ENCODE measurements around the gene MAN2B1.
"Not testable (repeated sequence)": the region's sequence is repeated elsewhere in the genome, so short reads cannot be mapped to it uniquely, and the experiment has no call there.

Gene MAN2B1

DNA sequence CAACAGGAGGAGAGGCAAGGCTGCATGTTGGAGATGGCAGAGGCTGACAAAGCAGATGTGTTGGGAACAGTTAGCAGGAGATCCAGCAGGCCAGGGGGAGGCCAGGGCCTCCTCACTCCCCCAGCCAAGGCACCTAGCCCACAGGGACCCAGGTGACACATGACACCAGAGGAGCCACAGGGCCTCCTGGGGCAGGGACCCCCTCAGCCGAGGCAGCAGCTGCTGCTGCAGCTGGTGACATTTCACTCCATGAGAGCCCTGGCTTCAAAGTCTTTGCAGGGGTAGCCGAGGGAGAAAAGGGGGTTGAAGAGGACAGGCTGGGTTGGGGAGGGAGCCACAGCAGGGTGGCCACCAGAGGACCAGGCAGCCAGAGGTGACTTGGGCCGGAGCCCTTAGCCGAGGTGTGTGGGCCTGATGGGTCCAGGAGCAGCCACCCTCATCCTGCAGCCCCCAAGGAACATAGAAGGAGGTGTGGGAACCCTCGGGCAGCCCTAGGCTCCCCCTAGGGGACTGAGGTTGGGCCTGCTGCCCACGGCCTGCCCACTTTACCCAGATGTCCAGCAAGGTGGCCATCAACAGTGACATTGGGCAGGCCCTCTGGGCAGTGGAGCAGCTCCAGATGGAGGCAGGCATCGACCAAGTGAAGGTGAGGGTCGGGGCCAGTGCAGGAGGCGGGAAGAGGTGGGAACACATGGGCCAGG is 21.1 kb upstream of the MAN2B1 start, which contains the start of gene GNG14:
Gene GNG14, plus strand, starts transcription at position 503 of the 701 bp plus-strand sequence. Its CDS starts 51 bp downstream, at position 554.
- H3K27ac ChIP-seq, result no peak within 1 kb of the TSS
- TF ChIP-seq, protein P1, sequence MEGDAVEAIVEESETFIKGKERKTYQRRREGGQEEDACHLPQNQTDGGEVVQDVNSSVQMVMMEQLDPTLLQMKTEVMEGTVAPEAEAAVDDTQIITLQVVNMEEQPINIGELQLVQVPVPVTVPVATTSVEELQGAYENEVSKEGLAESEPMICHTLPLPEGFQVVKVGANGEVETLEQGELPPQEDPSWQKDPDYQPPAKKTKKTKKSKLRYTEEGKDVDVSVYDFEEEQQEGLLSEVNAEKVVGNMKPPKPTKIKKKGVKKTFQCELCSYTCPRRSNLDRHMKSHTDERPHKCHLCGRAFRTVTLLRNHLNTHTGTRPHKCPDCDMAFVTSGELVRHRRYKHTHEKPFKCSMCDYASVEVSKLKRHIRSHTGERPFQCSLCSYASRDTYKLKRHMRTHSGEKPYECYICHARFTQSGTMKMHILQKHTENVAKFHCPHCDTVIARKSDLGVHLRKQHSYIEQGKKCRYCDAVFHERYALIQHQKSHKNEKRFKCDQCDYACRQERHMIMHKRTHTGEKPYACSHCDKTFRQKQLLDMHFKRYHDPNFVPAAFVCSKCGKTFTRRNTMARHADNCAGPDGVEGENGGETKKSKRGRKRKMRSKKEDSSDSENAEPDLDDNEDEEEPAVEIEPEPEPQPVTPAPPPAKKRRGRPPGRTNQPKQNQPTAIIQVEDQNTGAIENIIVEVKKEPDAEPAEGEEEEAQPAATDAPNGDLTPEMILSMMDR (conservative IDR thresholded peaks at IDR 0.05), result no peak

GRCh38 chr19:12685831-12686230 is 19.3 kb upstream of the MAN2B1 start:
- no peak overlapping the region for H3K27ac ChIP-seq
- TF ChIP-seq, protein P1 (conservative IDR thresholded peaks at IDR 0.05), result no peak

- peak within 1 kb of the TSS; percentile 100 for H3K27ac ChIP-seq
These were observed 14.8 kb upstream of the MAN2B1 start, which contains the start of gene DHPS for GRCh38 chr19:12681074-12681987. Gene DHPS (minus strand): TSS chr19:12681880. CDS start chr19:12681766, 114 bp downstream.

GRCh38 chr19:12680034-12680433 is 13.5 kb upstream of the MAN2B1 start:
- TF ChIP-seq, protein P1 (conservative IDR thresholded peaks at IDR 0.05), result no peak
- H3K27ac ChIP-seq, result peak overlapping the region; percentile 100

More at GRCh38 chr19:12681074-12681987, 14.8 kb upstream of the MAN2B1 start, which contains the start of gene DHPS:
- TF ChIP-seq, protein P1 (conservative IDR thresholded peaks at IDR 0.05), result no peak

GRCh38 chr19:12678039-12678438 is 11.5 kb upstream of the MAN2B1 start:
- H3K27ac ChIP-seq, result not testable (repeated sequence)

DNA sequence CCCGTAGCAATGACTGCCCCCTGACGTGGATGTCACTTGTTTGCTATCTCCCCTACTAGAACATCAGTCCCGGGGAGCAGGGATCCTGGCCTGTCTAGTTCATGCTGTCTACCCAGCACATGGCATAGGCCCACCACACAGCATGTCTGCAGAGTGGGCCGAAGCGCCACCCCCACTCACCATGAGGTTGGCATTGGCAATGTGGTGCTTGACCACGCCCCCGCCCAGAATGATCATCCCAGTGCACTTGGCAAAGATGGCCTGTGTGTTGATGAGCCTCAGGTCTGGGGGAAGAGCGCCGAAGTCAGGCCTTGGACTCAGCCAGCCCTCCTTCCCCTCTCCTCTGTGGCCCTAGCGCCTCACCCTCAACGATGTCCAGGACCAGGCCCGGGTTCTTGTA is 10.4 kb upstream of the MAN2B1 start:
- H3K27ac ChIP-seq, result no peak overlapping the region
- TF ChIP-seq, protein P1 (conservative IDR thresholded peaks at IDR 0.05), result no peak

DNA sequence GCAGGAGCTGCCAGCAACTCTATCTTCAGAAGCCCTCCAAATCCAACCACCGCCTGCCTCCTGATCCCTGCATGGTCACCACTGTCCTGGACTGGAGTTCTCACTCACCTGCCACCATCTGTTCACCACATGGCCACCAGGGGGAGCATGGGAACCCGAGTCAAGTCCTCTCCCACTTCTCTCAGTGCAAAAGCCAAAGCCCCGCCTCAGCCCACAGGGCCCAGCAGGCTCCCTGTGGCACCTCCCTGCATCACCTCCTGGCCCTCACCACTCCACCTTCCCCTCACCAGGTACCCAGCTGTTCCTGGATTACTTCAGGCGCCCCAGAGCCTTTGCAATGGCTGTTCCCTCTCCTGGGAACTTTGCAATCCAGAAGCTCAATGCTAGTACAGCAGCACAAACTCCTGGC is 9.8 kb upstream of the MAN2B1 start:
- no peak overlapping the region for H3K27ac ChIP-seq
- TF ChIP-seq, protein P1 (conservative IDR thresholded peaks at IDR 0.05), result peak; percentile 90
